Left lung (tissue), 10 donors: ENCODE results near the gene CPLANE1. TPM values are rescaled to one million over a fixed set of nuclear protein-coding genes. Genes with fewer than 3 reads are reported as not detected.

Experiments
- ATAC-seq: fragments of 200-7000 bp; cut with Tn5 transposase; one replicate; pipeline ENCODE4 v1.9.1; 2020; ENCODE audit warnings: moderate library complexity
- DNase-seq, 4 donors: peaks; one replicate each; pipeline ENCODE4 v3.0.0-alpha.2; 2013 to 2020
- H3K27ac ChIP-seq, 2 donors: fragments of 200-600 bp; sonication (generic) in 1 of 2; one replicate each; pipeline versions ENCODE4 v1.5.0 to v1.8.0; 2020 to 2021
- H3K27me3 ChIP-seq, 2 donors: fragments of 200-600 bp; sonication (generic) in 1 of 2; one replicate each; pipeline versions ENCODE4 v1.5.0 to v1.8.0; 2020 to 2021
- H3K36me3 ChIP-seq, 2 donors: fragments of 200-600 bp; sonication (generic) in 1 of 2; one replicate each; pipeline versions ENCODE4 v1.5.0 to v1.8.0; 2020 to 2021
- H3K4me1 ChIP-seq, 2 donors: fragments of 200-600 bp; one replicate each; pipeline ENCODE4 v1.8.0; 2021
- H3K4me3 ChIP-seq, 2 donors: fragments of 200-600 bp; sonication (generic) in 1 of 2; one replicate each; pipeline versions ENCODE4 v1.5.0 to v1.8.0; 2020 to 2021; ENCODE audit warnings: mild to moderate bottlenecking in 1 of 2
- H3K9me3 ChIP-seq, 2 donors: fragments of 200-600 bp; sonication (generic) in 1 of 2; one replicate each; pipeline versions ENCODE4 v1.5.0 to v1.8.0; 2020 to 2021
- CTCF ChIP-seq, 2 donors: fragments of 200-600 bp; sonication (generic) in 1 of 2; IDR thresholded peaks; one replicate each; pipeline versions ENCODE4 v1.5.0 to v1.8.0; 2021; ENCODE audit warnings: antibody characterized with exemption in 2 of 2
- intact Hi-C, 2 donors: fragments of 100-400 bp; cut with DNase I; formaldehyde crosslinking; loops; one replicate each; pipeline versions ENCODE4 v1.11.2 to v1.14.2; 2022
- polyA plus RNA-seq, 6 donors: library from polyadenylated mRNA; unstranded; fragments of 120-200 nt; gene quantifications; one replicate each; pipeline ENCODE4 v1.2.1, GENCODE V29; 2013; ENCODE audit not compliant: insufficient read length in 6 of 6
- total RNA-seq, 2 donors: library from RNA; stranded (reverse); fragmentation: NEBNext Ultra II Directional; extraction: Animal tissue kit (Norgen Biotek cat#: 25700); gene quantifications; one replicate each; pipeline ENCODE4 v1.2.1, GENCODE V29; 2021
- donor health status: DM: no; HTN: yes; CAD: no.
- donor health status: DM: no; HTN: no; CAD: no.

Gene CPLANE1
- total and polyA plus RNA-seq, 8 donors: 20.1 to 38.3 (median 34.6) TPM

DNA sequence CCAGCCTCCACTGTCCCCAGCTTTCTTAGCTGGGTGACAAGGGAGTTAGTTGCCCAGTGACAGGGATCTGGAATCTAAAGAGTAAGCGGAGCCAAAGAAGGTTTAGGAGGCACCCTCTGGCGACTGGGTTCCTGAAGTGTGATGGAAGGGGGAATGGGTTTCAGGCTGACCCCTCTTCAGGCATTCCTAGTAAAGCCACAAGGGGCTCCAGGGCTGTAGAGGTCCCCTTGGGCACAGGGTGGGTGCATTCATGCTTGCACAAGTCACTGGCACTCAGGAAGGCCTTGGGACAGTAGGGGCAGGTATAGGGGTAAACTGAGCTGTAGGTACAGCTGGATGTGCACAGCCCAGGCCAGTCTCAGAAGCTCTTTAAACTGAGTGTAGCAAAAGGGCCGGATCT lies 74.2 kb downstream of the CPLANE1 start:
- H3K27ac ChIP-seq: no peak overlapping the region
- no peak for TF ChIP-seq CTCF (IDR thresholded peaks at IDR 0.05)
- H3K36me3 ChIP-seq: peaks cover 0 to 89% of the 10 kb centered on the region in 2 donors
- DNase-seq: no peak
- no peak overlapping the region for H3K4me3 ChIP-seq
- H3K4me1 ChIP-seq: no peaks in the 10 kb centered on the region
- ATAC-seq: no peak
- H3K9me3 ChIP-seq: no peaks in the 10 kb centered on the region
- no peaks in the 10 kb centered on the region for H3K27me3 ChIP-seq
- intact Hi-C loops: no loop called here

DNA sequence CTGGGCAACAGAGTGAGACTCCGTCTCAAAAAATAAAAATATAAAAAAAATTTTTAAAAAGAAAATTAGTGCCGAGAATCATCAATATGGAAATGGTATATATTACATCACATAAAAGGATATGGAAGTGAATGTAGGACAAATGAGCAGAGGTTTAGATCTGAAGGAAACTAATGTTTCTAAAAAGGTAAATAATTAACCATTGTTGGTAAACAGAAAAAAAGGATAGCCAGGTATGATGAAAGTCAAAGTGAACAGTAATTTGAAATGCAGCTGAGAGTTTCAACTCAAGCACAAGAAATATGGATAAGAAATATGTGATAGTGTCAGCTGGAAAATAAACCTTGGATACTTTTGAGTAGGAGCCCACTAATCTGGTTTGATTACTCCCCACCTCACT lies 76.2 kb downstream of the CPLANE1 start:
- ATAC-seq: no peak
- intact Hi-C loops: no loop called here
- no peak for DNase-seq
- no peak overlapping the region for H3K4me3 ChIP-seq
- no peak for TF ChIP-seq CTCF (IDR thresholded peaks at IDR 0.05)
- H3K27me3 ChIP-seq: no peaks in the 10 kb centered on the region
- no peak overlapping the region for H3K27ac ChIP-seq
- H3K4me1 ChIP-seq: no peaks in the 10 kb centered on the region
- no peaks in the 10 kb centered on the region for H3K9me3 ChIP-seq
- peaks cover 0 to 94% of the 10 kb centered on the region in 2 donors for H3K36me3 ChIP-seq

GRCh38 chr5:37170856-37171255 lies 78.3 kb downstream of the CPLANE1 start:
- TF ChIP-seq CTCF (IDR thresholded peaks at IDR 0.05): no peak
- peaks cover 0 to 81% of the 10 kb centered on the region in 2 donors for H3K36me3 ChIP-seq
- intact Hi-C loops: no loop called here
- H3K4me1 ChIP-seq: no peaks in the 10 kb centered on the region
- ATAC-seq (no peak), DNase-seq (no peak)
- no peaks in the 10 kb centered on the region for H3K9me3 ChIP-seq
- H3K4me3 ChIP-seq: no peak overlapping the region
- no peak overlapping the region for H3K27ac ChIP-seq
- no peaks in the 10 kb centered on the region for H3K27me3 ChIP-seq

DNA sequence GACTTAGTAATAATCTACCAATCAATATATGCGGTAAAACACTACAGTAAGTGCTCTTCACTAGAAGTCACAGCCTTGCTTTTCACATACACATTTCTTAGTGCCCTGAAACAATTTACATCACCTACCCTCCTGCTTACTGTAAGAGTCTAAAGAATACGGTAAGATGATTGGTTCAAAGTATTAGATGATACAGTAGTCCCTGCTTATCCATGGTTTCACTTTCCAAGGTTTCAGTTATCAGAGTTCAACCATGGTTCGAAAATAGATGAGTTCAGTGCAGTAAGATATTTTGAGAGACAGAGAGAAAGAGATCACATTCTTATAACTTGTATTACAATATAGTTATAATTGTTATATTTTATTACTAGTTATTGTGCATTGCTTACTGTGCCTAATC lies 83.0 kb downstream of the CPLANE1 start:
- Histone ChIP-seq H3K27ac (no peak overlapping the region), H3K4me3 (no peak overlapping the region), H3K27me3 (no peaks in the 10 kb centered on the region), H3K4me1 (no peaks in the 10 kb centered on the region), H3K36me3 (peaks cover 0 to 56% of the 10 kb centered on the region in 2 donors), H3K9me3 (no peaks in the 10 kb centered on the region)
- TF ChIP-seq CTCF (IDR thresholded peaks at IDR 0.05): no peak
- intact Hi-C loops: no loop called here
- ATAC-seq (no peak), DNase-seq (no peak)

GRCh38 chr5:37165761-37166160 lies 83.4 kb downstream of the CPLANE1 start:
- peak; percentile 50 for ATAC-seq
- Histone ChIP-seq H3K36me3 (peaks cover 0 to 52% of the 10 kb centered on the region in 2 donors), H3K4me3 (no peak overlapping the region), H3K27ac (no peak overlapping the region), H3K27me3 (no peaks in the 10 kb centered on the region), H3K4me1 (no peaks in the 10 kb centered on the region), H3K9me3 (no peaks in the 10 kb centered on the region)
- no peak for TF ChIP-seq CTCF (IDR thresholded peaks at IDR 0.05)
- no peak for DNase-seq
- intact Hi-C loops: no loop called here
